Measurements from ENCODE around the gene TTLL9.

TTLL9 gene

DNA sequence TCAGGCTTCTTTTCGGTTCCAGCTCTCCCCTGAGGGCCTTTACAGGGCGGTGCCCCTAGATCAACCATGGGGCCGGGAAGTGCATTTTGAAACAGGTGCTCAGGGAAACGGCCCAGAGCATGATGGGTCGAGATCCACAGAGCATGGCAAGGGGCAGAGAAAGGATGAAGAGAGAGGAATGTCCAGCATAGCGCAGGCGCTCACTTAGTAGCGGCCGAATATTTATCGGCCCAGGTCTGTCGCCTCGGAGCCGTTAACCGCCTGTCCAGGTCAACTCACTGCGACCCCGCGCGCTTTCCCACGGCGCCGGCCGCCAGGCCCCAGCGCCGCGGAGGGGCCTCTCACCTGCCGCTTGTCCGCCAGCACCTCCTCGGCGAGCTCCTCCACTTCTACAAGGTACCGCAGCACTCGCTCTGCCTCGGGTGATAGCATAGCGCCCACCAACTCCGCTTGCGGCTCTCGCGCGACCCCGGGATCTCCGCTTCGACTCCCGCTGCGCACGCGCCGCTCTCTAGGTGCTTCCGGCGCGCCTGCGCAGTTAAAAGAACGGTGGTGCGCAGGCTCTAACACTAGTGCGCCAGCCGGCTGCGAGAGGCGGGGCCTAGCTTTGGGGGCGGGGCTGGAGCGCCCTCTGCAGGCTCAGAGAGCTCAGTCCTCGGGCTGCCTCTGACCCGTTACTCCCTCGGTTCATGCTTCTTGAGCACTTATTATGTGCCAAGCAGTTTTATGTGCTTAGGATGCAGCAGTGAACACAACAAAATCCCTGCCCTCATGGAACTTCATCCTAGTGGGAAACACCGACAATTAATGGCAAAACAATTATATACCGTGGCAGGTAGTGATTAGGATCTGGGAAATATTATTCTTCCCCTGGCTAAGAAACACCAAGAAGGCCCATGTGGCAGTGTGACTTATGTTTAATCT lies 81.4 kb downstream of the TTLL9 start, which contains the start of gene PDRG1:
PDRG1 (minus strand) TSS at position 517 of the 924 bp plus-strand sequence; CDS start at position 432, 85 bp downstream.
- peak; percentile 86 to 95 for DNase-seq

DNA sequence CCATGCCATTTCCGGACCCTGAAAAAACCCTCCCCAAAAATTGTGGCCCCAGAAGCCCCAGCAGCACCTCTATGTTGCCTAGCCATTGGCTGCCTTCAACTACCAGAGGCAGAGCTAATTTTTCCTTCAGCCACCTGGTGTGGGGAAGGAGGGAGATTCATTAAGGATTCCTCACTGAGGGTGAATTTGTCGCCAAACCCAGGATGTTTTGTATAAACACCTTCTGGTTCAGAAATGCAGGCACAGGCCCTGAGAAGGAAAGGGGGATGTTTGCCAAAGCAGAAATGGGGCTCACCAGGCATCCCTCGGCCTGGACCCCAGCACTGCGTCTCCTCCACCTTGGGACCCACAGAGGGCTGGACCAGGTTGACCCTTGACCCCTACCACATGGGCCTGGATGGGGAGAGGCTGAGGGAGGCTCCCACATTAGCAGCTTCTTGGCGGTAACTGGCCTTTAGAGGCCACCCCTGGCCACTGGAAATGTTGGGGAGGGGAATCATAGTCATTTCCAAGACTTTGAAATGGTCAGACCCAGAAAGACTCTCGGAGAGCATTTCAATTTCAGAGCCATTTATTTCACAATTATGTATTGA lies 83.2 kb downstream of the TTLL9 start:
- no peak for DNase-seq

DNA sequence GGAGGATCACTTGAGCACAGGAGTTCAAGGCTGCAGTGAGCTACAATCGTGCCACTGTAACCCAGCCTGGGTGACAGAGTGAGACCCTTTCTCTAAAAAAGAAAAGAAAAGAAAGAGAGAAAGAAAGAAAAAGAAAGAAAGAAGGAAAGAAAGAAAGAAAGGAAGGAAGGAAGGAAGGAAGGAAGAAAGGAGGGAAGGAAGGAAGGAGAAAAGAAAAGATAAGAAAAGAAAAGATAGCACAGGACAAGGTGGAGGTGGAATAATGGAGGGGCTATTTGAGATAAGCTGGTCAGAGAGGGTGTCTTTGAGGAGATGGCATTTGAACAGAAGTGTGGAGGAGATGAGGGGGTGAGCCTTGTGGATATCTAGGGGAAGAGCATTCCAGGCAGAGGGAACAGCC lies 84.1 kb downstream of the TTLL9 start:
- no peak for DNase-seq

DNA sequence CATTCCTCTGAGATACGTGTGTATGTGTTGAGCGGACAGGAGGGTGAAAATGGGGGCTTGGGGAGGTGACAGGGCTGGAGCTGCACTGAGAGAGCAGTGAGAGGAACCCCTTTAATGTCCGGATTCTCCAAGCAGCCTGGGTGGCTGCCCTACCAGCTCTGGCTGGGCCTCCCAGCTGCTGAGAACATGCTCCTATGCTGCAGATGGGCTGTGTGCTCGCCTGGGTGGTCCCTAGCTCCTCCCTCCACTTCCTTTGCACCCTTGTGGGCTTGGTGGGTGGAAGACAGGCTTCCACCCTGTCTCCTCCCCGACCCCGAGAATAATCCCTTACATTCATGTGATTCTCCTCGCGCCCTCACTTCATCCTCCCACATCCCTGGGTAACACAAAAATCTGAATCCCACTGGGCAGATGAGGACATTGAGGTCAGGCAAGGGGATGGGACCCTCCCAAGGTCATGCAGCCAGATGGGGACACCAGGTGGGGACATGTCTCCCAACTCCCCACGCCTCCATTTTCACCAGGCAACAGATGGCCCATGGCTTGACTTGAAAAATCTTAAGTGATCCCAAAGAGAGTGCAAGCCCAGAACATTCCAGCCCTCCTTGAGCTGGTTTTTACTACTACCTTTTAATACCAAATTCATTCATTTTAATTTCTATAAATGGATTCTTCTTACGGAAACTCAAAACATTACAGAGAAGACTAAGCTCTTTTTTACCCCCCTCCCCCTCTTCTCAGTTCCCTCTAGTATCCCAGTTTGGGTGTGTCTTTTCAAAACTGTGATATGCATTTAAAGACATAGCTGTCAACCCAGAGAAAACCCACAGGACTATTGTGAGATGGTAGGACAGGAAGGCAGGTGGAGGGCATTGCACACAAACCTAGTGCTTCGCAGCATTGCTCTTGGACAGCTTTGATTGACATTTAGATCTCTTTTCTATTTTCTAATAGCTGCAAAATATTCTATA lies 86.4 kb downstream of the TTLL9 start:
- no peak for DNase-seq

DNA sequence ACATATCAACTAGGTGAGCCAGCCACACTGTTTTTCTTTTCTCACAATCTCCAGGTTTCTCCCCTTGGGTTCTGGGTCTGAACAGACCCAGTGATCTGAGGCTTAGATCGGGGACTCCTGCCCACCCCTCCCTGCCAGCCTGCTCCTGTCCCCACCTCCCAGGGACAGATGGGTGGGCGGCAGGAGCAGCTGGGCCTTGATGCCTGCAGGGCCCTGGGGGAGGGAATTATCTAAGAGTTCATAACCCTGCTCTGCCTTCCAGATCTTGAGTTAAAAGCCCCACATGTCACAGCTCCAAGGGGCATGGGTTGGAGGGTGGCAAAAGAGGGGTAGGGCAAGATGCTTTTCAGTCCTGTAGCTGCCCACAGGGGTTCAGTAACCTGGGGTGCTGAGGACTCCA lies 92.3 kb downstream of the TTLL9 start:
- no peak for DNase-seq

DNA sequence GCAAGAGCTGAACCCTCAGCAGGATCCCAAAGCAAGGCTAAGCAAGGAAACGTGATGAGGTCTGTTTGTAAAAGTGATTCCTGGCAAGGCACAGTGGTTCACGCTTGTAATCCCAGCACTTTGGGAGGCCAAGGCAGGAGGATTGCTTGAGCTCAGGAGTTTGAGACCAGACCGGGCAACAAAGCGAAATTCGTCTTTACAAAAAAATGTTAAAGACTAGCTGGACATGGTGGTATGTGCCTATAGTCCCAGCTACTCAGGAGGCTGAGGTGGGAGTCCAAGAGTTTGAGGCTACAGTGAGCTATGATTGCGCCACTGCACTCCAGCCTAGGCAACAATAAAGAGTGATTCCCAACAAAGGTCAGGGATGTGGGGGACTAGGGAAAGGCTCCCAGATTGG lies 93.5 kb downstream of the TTLL9 start:
- no peak for DNase-seq

DNA sequence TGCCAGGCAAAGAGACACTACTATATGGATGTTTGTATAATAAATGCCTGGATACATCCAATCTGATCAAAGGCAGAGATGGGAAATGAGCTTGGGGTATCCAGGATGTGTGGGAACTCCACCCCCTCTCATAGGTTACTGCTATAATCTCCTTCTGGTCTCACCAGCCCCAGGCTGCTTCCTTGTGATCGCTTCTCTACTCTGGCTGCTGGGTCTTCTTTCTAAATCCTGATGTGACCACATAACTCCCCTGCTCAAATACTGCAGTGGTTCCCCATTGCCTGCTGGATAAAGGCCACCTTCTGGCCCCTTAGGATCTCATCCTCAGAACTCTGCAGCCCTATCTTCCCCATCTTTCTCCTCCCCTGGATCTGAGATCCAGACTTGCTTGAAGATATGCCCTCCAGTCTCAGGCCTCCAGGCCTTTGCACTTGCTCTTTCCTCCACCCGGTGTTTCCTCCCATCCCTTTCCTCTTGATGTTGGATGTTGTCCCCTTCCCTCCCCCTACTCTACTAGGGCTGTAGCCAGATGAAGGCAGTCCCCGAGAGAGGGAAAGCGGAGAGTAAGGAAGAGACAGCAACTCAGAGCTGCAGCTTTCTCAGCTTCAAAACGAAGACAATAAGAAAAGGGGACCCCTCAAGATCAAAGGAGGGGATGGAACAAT lies 96.7 kb downstream of the TTLL9 start:
- no peak for DNase-seq

DNA sequence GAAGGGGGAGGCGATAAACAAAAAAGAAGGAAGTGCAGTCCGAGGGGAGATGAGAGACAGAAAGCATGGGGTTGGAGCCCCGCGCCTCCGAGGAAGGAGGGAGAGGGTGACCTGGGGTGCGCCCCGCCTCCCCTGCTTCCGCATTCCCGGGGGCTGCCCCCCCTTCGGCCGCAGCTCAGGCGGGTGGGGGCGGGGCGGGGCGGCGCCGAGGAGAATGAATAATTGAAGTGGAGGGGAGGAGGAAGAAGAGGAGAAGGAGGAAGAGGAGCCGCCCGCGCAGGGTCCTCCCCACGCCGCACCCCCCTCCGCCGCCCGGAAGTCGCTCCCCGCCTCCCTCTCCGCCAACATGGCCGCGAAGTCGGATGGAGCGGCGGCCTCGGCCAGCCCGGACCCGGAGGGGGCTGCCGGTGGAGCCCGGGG lies 97.4 kb downstream of the TTLL9 start, which contains the start of gene XKR7:
XKR7 (plus strand) TSS at position 322 of the 420 bp plus-strand sequence; CDS start at position 347, 25 bp downstream.
- peak; percentile 19 to 27 for DNase-seq

DNA sequence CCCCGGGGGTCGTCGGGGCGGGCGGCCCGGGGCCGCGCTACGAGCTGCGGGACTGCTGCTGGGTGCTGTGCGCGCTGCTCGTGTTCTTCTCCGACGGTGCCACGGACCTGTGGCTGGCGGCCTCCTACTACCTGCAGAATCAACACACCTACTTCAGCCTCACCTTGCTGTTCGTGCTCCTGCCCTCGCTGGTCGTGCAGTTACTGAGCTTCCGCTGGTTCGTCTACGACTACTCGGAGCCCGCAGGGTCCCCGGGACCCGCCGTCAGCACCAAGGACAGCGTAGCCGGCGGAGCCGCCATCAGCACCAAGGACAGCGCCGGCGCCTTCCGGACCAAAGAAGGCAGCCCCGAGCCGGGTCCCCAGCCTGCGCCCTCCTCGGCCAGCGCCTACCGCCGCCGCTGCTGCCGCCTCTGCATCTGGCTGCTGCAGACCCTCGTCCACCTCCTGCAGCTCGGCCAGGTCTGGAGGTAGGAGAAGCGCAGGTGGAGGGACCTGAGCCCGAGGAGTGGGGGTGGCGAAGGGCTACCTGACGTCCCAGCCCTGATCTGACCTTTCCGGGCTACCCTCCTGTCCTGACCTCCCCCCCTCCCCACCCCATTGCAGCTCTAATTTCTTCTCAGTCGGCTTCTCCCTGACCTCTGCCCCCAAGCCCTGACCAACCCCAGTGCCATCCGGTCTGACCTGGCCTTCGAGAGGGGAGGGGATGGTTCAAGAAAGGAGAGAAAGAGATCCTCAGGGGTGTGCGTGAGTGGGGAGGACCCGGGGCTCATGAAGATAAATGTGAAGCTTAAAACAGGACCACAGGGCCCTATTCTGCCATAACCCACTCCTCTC lies 98.1 kb downstream of the TTLL9 start:
- DNase-seq: peak; percentile 49 to 54

DNA sequence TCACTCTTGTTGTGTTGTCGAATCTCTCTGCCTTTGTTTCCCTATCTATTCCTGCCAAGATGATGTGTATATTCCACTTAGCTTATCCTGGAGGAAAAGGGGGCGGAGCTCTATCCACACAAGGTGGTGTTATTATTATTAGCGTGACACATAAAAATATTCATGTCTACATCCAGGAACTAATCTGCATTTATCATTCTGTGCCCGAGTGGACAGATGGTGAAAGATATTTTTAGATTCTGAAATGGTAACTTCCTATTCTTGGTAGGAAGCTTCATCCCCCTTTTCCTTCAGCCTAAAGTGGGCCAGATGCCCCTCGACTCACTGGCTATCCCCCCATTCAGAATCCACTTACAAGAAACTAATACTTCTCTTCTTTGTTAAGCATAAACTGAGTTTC lies 99.6 kb downstream of the TTLL9 start:
- no peak for DNase-seq

DNA sequence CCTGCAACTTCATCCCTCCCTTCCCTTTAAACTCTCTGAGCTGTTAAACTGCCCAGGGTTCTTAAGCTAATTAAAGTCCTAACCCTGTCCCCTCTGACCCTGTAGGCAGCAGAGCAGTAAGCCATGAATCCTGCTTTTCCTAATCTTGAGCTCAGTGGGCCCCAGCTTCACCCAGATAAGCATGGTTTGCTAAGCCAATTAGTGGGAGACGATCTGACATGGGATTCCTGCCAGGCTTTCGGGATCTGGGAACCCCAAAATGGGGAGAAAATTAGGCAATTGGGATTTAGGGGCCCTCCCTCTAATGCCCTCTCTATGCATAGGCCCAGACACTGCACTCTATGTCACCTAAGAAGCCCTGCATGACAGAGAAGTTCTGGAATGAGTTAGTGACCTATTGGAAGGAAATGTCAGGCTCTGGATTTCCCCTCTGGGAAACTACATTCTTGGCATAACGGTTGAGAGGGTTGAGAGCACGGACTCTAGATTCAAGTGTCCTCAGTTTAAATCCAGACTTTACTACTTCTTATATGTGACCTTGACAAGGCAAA lies 102.1 kb downstream of the TTLL9 start:
- DNase-seq: no peak

DNA sequence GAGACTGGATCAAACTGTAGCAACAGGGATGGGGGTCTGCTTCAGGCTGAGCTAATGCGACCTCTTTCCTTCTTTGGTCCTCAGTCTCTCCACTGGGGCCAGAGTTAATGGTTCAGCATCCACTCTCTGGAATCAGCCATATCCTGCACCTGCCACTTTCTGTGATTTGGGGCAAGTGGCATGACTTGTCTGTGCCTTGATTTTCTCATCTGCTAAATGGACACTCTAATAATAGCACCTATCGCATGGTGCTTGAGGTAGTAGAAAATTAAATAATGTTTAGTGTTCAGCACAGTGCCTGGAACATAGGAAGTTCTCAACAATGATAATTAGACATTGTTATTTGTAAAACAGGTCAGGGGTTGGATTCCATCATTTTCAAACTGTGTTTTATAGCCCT lies 103.9 kb downstream of the TTLL9 start:
- DNase-seq: no peak

DNA sequence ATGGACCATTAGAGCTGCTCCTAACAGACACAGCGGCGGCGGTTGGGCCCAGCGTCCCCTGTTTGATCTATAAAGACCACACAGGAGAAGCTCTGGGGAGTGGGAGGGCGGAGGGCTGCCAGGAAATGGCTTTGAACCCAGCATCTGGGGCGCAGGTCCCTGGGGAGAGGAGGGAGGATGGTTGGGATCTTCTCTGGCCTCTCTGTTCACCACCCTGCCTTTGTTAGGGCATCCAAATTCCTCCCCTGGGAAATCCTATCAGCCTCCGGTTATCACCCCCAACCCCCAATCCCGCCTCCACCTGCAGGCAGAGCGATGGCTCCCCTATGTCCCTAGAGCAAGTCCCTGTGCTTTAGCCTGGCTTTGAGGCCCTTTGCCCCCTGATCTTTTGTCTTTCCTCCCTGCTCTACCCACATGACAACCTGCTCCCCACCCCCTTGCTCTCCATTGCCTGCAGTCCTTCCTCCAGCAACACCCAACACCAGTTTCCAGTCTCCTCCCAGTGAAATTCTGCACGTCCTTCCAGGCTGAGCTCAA lies 104.6 kb downstream of the TTLL9 start:
- no peak for DNase-seq

DNA sequence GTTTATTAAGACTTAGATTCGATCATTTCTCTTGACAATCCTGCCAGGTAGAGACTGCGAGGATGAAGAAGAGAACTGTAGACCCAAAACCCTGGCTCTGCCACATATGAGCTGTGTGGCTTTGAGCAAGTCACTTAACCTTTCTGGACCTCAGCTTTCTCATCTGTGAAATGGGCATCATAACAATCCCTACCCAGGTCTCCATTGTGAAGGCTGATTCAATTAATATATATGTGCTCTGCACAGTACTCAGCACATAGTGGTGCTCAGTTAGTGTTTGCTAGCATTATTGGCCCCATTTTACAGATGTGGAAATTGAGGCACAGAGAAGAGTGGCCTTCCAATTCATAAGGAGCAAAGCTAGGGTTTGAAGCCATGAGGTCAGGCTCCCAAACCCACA lies 105.4 kb downstream of the TTLL9 start:
- DNase-seq: no peak

DNA sequence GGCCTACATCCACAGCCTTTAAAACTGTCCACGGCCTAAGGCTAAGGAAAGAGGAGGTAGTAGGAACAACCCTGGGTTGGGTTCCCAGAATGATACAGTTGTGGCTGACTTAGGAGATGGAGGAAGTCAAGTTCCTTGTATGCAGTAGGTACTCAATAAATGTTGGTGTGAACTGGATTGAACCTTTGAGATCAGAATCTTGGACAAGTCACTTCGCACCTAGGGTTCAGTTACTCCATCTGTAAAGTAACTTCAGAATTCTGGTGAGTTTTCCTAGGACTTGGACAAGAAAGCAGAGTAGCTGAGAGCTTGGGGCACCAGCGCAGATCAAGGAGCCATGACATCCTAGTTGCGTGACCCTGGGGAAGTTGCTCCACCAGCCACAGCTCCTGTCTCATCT lies 106.6 kb downstream of the TTLL9 start:
- DNase-seq: no peak

DNA sequence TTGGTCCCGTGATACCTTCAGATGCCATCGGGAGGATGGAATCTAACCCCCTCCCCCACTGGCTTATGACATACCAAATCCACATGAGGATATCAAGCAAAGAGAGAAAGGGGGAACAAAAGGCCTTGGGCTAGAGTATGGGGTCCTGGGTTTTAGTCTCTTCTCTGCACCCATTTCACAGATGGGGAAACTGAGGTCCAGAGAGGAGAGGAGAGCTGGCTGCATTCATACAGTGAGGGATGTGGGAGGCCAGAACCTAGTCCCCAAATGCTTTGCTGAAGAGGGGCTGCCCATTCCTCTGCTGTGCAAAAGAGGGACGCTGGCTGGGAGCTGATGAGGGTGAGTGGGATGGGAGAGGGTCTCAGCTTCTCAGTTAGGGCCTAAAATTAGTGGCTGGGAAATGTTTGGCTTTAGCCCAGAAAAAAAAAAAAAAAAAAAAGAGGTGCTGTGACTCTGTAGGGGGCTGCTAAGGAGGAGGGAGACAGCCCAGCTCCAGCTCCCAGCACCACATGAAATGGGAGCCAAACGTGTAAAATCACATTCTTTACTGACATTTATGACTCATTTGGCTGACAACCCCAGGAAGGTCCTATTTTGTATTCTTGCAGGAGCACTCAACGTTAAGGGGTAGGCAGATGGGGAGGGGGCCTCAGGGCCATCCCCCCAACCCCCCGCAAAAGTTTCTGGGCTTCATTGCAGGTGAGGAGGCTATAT lies 109.4 kb downstream of the TTLL9 start:
- DNase-seq: no peak

DNA sequence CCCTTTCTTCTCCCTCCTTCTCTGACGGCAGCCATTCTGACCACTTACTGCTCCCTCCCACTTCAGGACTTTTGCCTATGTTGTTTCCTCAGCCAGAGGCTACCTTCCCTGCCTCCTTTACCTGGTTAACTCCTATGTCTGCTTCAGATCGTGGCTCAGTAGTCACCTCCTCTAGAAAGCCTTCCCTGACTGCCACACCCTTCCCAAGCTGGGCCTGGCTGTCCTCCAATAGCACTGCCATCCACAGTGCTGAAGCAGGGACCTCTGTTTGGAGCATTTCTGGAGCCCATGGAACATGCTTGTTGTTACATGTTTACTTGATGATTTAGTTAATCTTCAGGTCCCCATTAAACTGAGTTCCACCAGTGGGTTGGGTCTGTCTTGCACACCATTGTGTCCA lies 111.3 kb downstream of the TTLL9 start:
- no peak for DNase-seq

DNA sequence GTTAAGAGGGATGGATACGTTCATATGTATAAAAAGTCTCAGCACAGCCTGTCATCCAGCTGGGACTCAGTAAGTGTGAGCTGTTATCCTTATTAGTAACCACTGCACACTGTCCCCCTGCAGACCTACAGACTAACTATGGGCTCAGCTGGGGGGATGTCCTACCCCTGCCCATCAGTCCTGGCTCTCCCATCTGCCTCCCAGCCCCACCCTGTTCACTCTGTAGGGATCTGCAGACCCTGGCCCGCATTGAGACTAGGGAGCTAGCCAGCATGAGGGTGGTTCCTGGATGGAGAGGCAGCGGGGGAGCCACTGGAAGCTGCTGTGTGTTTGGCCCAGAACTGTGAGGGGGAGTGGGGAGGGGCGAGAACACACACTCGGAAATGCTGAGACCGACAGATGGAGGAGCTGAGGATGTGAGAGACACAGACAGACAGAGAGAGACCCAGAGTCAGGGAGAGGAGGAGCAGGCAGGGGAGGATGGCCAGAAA lies 114.6 kb downstream of the TTLL9 start:
- no peak for DNase-seq

DNA sequence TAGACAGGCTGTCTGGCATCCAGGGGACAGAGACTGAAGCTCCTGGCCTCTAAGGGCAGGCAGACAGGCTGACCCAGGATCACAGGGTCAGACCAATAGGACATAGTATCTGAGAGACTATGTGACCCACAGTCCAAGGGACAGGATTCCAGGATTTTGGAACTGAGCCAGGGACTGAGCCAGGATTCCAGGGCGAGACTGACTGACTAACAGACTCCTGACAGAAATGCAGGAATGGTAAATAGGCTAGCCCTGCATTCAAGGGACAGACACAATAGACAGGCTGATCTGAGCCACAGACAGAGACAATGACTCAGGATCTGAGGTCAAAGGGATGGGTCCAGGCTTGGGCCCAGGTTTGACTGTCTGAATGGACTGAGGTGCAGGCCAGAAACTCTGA lies 117.3 kb downstream of the TTLL9 start:
- DNase-seq: no peak

DNA sequence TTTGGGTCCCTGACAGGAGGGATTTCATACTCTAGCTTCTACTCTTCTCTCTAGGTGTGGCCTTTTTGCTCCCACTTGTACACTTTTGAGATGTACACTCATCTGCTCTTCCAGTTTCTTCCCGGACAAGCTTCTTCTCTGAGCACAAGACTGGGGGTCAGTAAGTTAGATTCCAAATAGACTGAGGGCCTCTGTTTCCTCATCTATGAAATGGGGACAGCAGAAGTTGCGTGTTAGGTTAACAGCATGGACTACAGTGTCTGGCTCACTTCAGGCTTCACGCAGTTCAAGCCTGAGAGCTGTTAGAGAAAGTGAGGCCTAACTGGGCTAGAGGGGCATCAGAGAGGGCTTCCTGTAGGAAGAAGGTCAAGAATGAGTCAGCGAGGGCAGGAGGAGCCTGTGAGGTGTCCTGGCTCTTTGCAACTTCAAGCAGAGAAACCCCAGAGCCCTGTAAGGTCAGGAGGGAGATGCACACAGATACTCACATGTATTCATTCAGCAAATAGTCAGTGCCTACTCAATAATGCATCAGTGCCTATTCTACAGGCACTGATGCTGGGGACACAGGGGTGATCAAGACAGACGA lies 118.1 kb downstream of the TTLL9 start:
- DNase-seq: no peak

Data from bone marrow (tissue), 2 donors.